Measurements from ENCODE around the gene MARCO. TPM values are rescaled to one million over a fixed set of nuclear protein-coding genes. Genes with fewer than 3 reads are reported as not detected.

The MARCO gene
- total and polyA plus RNA-seq, 2 donors (not counting 1 experiment from before 2014, with no cell fraction given) = 0.04 TPM; not detected in 1

GRCh38 chr2:118936306-118936705, 5.7 kb upstream of the MARCO start:
- H3K4me1 ChIP-seq (ENCODE audit: control insufficient read depth in 2 of 2, insufficient read depth in 2 of 2, low read length in 2 of 2) = no peaks in the 10 kb centered on the region
- intact Hi-C loops (cut with micrococcal nuclease) = no loop called here
- no peak overlapping the region for H3K4me3 ChIP-seq (ENCODE audit: control extremely low read depth in 1 of 5, extremely low read depth in 1 of 5, insufficient read depth in 1 of 5, low read depth in 2 of 5, low read length in 4 of 5)
- no peak for TF ChIP-seq CTCF (IDR thresholded peaks at IDR 0.05)
- no peak for TF ChIP-seq EZH2 (IDR thresholded peaks at IDR 0.05; ENCODE audit: borderline replicate concordance, insufficient read depth, low read depth, low read length, poor library complexity, severe bottlenecking)
- H3K79me2 ChIP-seq (ENCODE audit: control insufficient read depth, insufficient read depth, low read length) = no peaks in the 10 kb centered on the region
- no peak overlapping the region for H3K4me2 ChIP-seq (replicated peaks; ENCODE audit: low read depth, low read length, poor library complexity, severe bottlenecking)
- H4K20me1 ChIP-seq (ENCODE audit: control insufficient read depth, insufficient read depth, low read length, poor library complexity, severe bottlenecking) = no peaks in the 10 kb centered on the region
- ATAC-seq (ENCODE audit: low read depth) = no peak
- WGBS (ENCODE audit: insufficient coverage) = no CpG with 5 or more reads among the region's 2 CpGs
- no peak for DNase-seq
- H3K27ac Mint-ChIP-seq = no peak overlapping the region
- no peak overlapping the region for H3K9ac ChIP-seq (ENCODE audit: low read length)
- no peak overlapping the region for H3K4me3 Mint-ChIP-seq
- H3K9me3 Mint-ChIP-seq (ENCODE audit: insufficient read depth) = no peaks in the 10 kb centered on the region
- H3K4me1 Mint-ChIP-seq = no peaks in the 10 kb centered on the region
- H3K27me3 ChIP-seq (replicated peaks in 1 of 4; ENCODE audit: control extremely low read depth in 1 of 4, control insufficient read depth in 3 of 4, insufficient read depth in 4 of 4, low read length in 3 of 4) = no peaks in the 10 kb centered on the region
- H3K27ac ChIP-seq (ENCODE audit: low read length in 2 of 2) = no peak overlapping the region
- peaks cover 9% of the 10 kb centered on the region for H3K27me3 Mint-ChIP-seq
- ChIA-PET POLR2A (no interaction called here), CTCF (no interaction called here)
- no peaks in the 10 kb centered on the region for H3K36me3 ChIP-seq (replicated peaks in 1 of 2; ENCODE audit: control extremely low read depth in 1 of 2, control insufficient read depth in 1 of 2, extremely low read depth in 1 of 2, insufficient read depth in 2 of 2, low read length in 1 of 2)
- no peak overlapping the region for H2AFZ ChIP-seq (ENCODE audit: insufficient read depth, low read depth, low read length, poor library complexity, severe bottlenecking)
- H3K9me3 ChIP-seq (ENCODE audit: control extremely low read depth in 1 of 3, control insufficient read depth in 2 of 3, insufficient read depth in 1 of 3, low read length in 2 of 3) = peaks cover 1 to 11% (median 4%) of the 10 kb centered on the region in 3 donors

DNA sequence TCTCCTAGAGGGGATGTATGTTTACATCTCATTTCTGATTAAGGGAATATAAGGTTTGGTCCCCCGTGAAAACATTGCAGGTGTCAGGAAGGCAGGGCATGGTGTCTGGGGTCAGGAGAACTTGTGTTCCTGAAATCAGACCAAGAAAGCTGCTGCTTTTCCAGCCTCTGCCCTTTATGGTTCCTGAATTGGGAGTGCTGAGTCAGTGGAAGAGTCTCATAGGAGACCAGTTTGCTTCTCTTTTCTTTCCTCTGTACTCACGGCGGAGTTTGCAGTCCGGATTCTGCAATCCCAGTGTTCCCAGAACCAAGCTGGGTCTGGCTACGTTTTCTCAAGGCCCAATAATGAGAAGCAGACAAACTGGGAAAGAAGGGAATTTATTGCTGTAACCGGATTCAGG, 5.1 kb upstream of the MARCO start:
- no peak overlapping the region for H3K27ac ChIP-seq (ENCODE audit: low read length in 2 of 2)
- ChIA-PET CTCF (no interaction called here), POLR2A (no interaction called here)
- TF ChIP-seq EZH2 (IDR thresholded peaks at IDR 0.05; ENCODE audit: borderline replicate concordance, insufficient read depth, low read depth, low read length, poor library complexity, severe bottlenecking) = no peak
- no peak for TF ChIP-seq CTCF (IDR thresholded peaks at IDR 0.05)
- no peaks in the 10 kb centered on the region for H3K79me2 ChIP-seq (ENCODE audit: control insufficient read depth, insufficient read depth, low read length)
- ATAC-seq (ENCODE audit: low read depth) (no peak), DNase-seq (no peak)
- intact Hi-C loops (cut with micrococcal nuclease) = no loop called here
- H3K4me2 ChIP-seq (replicated peaks; ENCODE audit: low read depth, low read length, poor library complexity, severe bottlenecking) = no peak overlapping the region
- no peaks in the 10 kb centered on the region for H3K27me3 ChIP-seq (replicated peaks in 1 of 4; ENCODE audit: control extremely low read depth in 1 of 4, control insufficient read depth in 3 of 4, insufficient read depth in 4 of 4, low read length in 3 of 4)
- no peak overlapping the region for H2AFZ ChIP-seq (ENCODE audit: insufficient read depth, low read depth, low read length, poor library complexity, severe bottlenecking)
- no peaks in the 10 kb centered on the region for H3K9me3 Mint-ChIP-seq (ENCODE audit: insufficient read depth)
- H3K4me1 ChIP-seq (ENCODE audit: control insufficient read depth in 2 of 2, insufficient read depth in 2 of 2, low read length in 2 of 2) = no peaks in the 10 kb centered on the region
- H3K27ac Mint-ChIP-seq = no peak overlapping the region
- peaks cover 13% of the 10 kb centered on the region for H3K27me3 Mint-ChIP-seq
- 78% methylated on average over 2 of the region's 6 CpGs for WGBS (ENCODE audit: insufficient coverage)
- no peak overlapping the region for H3K4me3 ChIP-seq (ENCODE audit: control extremely low read depth in 1 of 5, extremely low read depth in 1 of 5, insufficient read depth in 1 of 5, low read depth in 2 of 5, low read length in 4 of 5)
- H4K20me1 ChIP-seq (ENCODE audit: control insufficient read depth, insufficient read depth, low read length, poor library complexity, severe bottlenecking) = no peaks in the 10 kb centered on the region
- H3K36me3 ChIP-seq (replicated peaks in 1 of 2; ENCODE audit: control extremely low read depth in 1 of 2, control insufficient read depth in 1 of 2, extremely low read depth in 1 of 2, insufficient read depth in 2 of 2, low read length in 1 of 2) = no peaks in the 10 kb centered on the region
- peaks cover 0 to 11% (median 1%) of the 10 kb centered on the region in 3 donors for H3K9me3 ChIP-seq (ENCODE audit: control extremely low read depth in 1 of 3, control insufficient read depth in 2 of 3, insufficient read depth in 1 of 3, low read length in 2 of 3)
- H3K4me1 Mint-ChIP-seq = no peaks in the 10 kb centered on the region
- no peak overlapping the region for H3K9ac ChIP-seq (ENCODE audit: low read length)
- H3K4me3 Mint-ChIP-seq = no peak overlapping the region

Measured in B cell (primary cell).